PC-9 (cell line): ENCODE measurements around the gene CST5.

ENCODE experiments used
- CTCF ChIP-seq: fragments of 200-600 bp; sonication (generic); conservative IDR thresholded peaks from 2 replicates; pipeline ENCODE4 v1.6.1; 2017; ENCODE audit warnings: mixed run types, antibody characterized with exemption, mild to moderate bottlenecking, moderate library complexity
- EZH2 ChIP-seq: fragments of 200-600 bp; sonication (generic); IDR thresholded peaks from 2 replicates; pipeline ENCODE4 v1.8.0; 2017; ENCODE audit warnings: antibody characterized with exemption, low read depth

GRCh38 chr20:23910210-23910609 lies 30.7 kb upstream of the CST5 start:
- TF ChIP-seq CTCF (no peak), EZH2 (no peak)
